ENCODE results near the gene ABLIM3.

- TF ChIP-seq POLR2A (IDR thresholded peaks at IDR 0.05; ENCODE audit: low read length) (no peak), GATA1 (IDR thresholded peaks at IDR 0.05; ENCODE audit: low read depth, low read length) (no peak)
Observed at GRCh38 chr5:149246906-149247305, 105.6 kb downstream of the ABLIM3 start.
